Erythroblast (primary cell): ENCODE results near the gene HAGH.

Experiments used
- GATA1 ChIP-seq: IDR thresholded peaks from 2 replicates; pipeline ENCODE4 v1.6.1; 2011; ENCODE audit warnings: low read depth, mild to moderate bottlenecking, control low read depth, low read length, moderate library complexity
- POLR2A ChIP-seq: IDR thresholded peaks from 2 replicates; pipeline ENCODE4 v1.6.1; 2011; ENCODE audit warnings: mild to moderate bottlenecking, low read length

GRCh38 chr16:1779234-1779701 is 47.4 kb downstream of the HAGH start:
- no peak for TF ChIP-seq POLR2A
- TF ChIP-seq GATA1 = no peak
